ENCODE measurements around the gene GRPEL2.

- TF ChIP-seq POLR2A (IDR thresholded peaks at IDR 0.05) (no peak), CTCF (IDR thresholded peaks at IDR 0.05) (no peak)
Measured at GRCh38 chr5:149381261-149381985, 36.1 kb downstream of the GRPEL2 start.

All from ovary (tissue), 3 donors.